Activated naive CD8-positive, alpha-beta T cell treated with anti-CD3 and anti-CD28 coated beads, Interleukin-2, amount 50 U/mL, for 16 hours (primary cell): Measurements from ENCODE around the gene DHX57.
"Not testable (repeated sequence)": the region's sequence is repeated elsewhere in the genome, so short reads cannot be mapped to it uniquely, and the experiment has no call there.

Source experiments
- DNase-seq: peaks from one replicate; pipeline ENCODE4 v3.0.0-alpha.2; 2020; ENCODE audit warnings: low read depth, low spot score

DHX57 gene

GRCh38 chr2:38863061-38863695, 12.6 kb downstream of the DHX57 start:
- no peak for DNase-seq

- DNase-seq: no peak
Observed at GRCh38 chr2:38862476-38862875, 13.3 kb downstream of the DHX57 start.

DNA sequence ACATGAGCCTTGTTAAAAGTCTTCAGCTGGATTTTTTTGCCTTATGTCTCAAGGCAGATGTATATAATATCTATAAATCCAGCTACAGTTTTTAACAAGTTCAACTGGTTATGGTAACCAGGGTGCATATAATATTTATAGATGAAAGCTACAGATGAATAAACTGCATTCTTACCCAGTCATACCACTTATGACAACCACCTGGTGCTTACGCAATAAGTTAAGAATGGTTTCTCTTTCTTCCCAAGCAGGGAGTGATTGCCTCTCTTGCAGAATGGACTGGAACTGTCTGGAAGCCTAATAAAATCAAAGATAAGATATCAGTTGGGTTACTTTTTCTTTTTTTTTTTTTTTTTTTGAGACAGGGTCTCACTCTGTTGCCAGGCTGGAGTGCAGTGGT, 19.6 kb downstream of the DHX57 start:
- no peak for DNase-seq

GRCh38 chr2:38850045-38850444, 25.7 kb downstream of the DHX57 start:
- DNase-seq: no peak

DNA sequence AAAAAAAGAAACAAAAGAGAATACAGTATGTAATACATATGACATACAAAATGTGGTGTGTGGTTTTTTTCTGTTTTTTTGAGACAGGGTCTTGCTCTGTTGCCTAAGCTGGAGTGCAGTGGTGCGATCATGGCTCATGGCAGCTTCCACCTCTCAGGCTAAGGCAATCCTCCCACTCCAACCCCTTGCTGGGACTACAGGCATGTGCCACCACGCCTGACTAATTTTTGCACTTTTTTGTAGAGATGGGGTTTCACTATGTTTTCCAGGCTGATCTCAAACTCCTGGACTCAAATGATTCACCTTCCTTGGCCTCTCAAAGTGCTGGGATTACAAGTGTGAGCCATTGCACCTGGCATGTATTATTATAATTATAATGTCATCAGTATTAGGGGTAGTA, 38.9 kb downstream of the DHX57 start:
- no peak for DNase-seq

DNA sequence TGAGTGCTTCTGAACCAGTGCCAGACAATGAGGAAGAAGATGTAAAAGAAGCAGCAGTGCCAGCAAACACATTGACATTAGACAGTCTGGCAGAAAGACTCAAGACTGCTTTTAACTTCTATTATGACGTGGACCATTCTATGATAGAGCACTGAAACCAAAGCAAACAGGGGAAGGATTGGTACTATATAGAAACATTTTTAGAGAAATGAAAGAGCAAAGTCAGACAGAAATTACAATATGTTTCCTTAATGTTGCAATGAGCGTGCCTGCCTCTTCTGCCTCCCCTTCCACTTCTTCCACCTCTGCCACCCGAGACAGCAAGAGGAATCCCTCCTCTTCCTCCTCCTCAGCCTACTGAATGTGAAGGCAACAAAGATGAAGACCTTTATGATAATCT, 39.7 kb downstream of the DHX57 start:
- DNase-seq: no peak

GRCh38 chr2:38835015-38835601, 40.6 kb downstream of the DHX57 start:
- DNase-seq: no peak

DNA sequence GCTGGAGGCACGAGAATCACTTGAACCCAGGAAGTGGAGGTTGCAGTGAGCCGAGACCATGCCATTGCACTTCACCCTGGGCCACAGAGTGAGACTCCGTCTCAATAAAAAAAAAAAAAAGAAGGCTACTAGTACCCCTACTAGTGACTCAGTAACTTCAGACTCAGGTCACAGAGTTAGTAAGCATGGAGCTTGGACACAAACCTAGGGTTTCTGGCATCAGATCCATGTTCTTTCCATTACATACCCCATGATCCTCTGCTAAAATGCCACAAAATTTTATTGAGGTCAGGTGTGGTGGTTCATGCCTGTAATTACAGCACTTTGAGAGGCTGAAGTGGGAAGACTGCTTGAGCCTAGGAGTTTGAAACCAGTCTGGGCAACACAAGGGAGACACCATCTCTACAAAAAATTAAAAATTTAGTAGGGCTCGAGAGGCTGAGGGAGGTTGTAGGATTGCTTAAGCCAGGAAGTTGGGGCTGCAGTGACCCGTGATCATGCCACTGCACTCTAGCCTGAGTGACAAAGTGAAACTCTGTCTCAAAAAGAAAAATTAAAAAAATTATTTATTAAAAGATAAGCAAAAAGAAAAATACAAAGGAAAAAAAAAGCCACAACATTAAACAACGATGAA, 45.1 kb downstream of the DHX57 start:
- no peak for DNase-seq

DNA sequence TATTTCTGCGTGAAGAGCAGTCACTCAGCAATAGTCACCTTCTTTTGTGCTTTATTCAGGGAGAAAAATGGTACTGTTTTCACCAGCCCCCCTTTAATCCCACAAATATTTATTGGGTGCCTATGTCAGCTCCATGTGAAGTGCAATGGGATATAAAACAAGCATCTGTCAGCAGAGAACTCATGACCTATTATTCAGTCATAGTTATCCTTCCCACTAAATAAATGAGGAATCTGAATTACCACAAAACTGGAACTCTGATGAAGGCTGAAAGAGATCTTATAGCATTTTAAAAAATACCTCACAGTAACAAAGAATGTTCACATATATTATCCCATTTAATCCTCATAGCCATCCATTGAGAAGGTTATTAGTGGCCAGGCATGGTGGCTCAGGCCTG, 45.8 kb downstream of the DHX57 start:
- no peak for DNase-seq

DNA sequence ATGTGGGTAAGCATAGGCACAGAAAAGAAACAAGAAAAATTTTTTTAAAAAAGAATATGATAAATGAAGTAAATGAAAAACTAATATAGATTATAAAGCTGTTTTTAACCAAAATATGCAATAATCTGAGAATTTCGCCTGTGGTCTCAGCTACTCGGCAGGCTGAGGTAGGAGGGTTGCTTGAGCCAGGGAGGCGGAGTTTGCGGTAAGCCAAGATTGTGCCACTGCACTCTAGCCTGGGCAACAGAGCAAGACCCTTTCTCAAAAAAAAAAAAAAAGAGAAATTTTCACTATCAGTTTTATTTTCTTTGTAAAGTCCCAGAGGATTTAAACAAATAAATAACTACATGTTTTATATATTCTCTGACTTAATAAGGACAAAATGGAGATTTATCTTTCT, 47.3 kb downstream of the DHX57 start:
- DNase-seq: no peak

GRCh38 chr2:38827539-38828145, 48.1 kb downstream of the DHX57 start:
- DNase-seq: not testable (repeated sequence)

- DNase-seq: no peak
Observed at GRCh38 chr2:38825956-38826355, 49.8 kb downstream of the DHX57 start.

DNA sequence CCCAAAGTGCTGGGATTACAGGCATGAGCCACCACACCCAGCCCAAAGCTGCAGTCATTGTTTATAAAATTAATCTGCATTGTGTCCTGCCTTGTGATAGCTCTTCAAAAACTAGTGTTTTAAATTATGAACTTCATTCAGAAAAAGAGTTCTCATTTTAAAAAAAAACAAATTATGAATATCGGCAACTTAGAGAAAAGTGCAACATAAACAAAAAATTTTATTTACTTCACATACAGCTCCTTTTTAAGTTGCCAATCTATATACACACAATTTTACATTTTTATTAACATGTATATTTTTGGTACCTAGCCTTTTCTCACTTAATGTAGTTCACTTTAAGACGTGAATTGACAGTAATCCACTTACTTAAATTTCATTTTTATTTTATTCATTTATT, 50.8 kb downstream of the DHX57 start:
- no peak for DNase-seq

- DNase-seq: no peak
Observed at GRCh38 chr2:38823386-38823785, 52.3 kb downstream of the DHX57 start.

GRCh38 chr2:38818565-38818964, 57.2 kb downstream of the DHX57 start:
- no peak for DNase-seq

- no peak for DNase-seq
Observed at GRCh38 chr2:38815936-38816335, 59.8 kb downstream of the DHX57 start.

DNA sequence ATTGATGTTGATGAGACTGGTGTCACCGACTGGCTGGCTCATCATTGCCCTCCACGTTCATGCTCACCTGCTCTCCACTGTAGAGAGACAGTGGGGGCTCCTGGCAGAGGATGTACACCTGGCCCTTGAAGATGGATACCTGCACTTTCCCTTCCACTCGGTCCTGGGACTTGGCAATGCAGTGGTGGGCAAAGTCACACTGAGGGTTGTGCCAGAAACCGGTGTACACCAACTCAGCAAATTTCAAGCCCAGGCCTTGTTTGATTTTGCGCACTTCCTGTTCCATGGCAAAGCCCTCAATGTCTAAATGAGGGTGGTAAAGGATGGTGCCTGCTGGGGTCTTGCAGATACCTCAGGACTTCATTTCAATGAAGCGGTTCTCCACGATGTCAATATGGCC, 65.2 kb downstream of the DHX57 start:
- DNase-seq: no peak

- no peak for DNase-seq
Observed at GRCh38 chr2:38808677-38809076, 67.1 kb downstream of the DHX57 start.

GRCh38 chr2:38806733-38807059, 69.0 kb downstream of the DHX57 start:
- no peak for DNase-seq

DNA sequence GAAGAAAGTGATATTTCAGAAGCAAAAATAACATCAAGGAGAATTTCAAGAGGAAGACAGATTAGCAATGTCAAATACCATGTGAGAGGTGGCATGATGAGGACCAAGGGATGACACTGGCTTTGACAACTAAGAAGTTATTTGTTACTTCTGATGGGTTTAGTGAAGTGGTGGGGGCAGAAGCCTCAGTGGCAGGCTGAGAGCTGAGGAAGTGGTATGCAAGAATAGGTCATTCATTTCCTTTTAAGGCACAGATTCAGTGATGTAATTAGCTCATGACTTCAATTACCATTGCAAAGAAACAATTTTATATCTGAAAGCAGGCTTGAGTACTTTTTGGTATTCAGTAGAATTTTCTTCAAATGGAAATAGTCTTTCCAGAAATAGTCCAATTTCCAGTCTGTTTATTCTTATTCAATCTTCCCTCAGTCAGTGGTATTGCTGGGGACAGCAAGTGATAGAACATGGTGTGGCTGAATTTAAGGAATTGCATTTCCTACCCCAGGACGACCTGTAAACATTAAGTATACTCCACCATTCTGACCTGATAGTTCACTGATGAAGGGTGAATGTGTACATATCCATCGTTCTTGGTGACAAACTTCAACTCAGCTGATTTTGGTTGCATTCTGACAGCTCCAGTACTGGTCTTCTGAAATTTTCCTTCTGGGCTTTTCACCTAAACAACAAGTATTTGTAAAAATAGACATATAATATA, 69.6 kb downstream of the DHX57 start:
- DNase-seq: no peak

DNA sequence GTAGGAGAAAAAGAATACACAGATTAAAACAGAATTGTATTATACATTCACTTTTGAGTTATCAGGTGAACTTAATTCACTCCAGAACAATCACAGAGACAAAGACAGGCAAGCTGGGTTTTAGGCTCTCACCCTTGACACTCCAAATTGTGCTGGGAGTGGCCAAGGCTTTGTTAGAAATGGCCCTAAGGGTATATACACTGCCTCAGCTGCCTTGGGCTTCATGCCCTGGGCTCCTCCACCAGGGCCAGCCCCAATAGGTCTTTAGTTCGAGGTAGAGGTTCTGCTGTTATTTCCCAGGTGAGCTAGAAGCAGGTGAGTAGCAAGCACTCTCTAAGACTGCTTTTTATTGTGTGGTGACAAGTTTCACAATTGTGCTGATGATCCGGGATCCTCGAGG, 77.8 kb downstream of the DHX57 start:
- DNase-seq: no peak

- no peak for DNase-seq
Observed at GRCh38 chr2:38797250-38797676, 78.5 kb downstream of the DHX57 start.
